HG02870 (cell line): ENCODE measurements around the gene UBE2E2.

ENCODE experiments used
- ATAC-seq: cut with Tn5 transposase; IDR thresholded peaks from one replicate; pipeline ENCODE4 v1.9.1; 2021; ENCODE audit warnings: mild to moderate bottlenecking, moderate library complexity; ENCODE audit not compliant: unreplicated experiment

UBE2E2 gene

GRCh38 chr3:23192816-23193215 is 10.3 kb upstream of the UBE2E2 start:
- no peak for ATAC-seq

DNA sequence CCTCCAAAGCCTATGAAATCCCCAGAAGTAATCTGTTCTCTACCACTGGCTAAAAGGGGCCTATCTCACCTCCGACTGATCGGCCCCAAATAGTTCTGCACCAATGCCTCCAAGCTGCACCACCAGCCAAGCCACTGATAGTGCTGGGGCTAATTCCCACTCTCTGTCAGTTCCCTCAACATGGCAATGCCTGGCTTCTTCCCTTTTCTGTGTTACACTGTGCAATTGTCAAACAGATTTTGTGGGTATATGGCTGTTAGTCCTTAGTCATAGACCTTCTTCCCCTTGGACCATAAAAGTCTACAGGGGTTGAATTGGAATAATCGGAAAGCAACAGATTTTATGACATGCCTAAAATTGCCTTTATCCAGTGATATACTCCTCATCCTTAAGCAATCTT is 9.3 kb upstream of the UBE2E2 start:
- no peak for ATAC-seq

- ATAC-seq = no peak
These were observed 4.3 kb upstream of the UBE2E2 start for GRCh38 chr3:23198801-23199200.

GRCh38 chr3:23199649-23200048 is 3.5 kb upstream of the UBE2E2 start:
- ATAC-seq = no peak

- ATAC-seq = no peak
These were observed 1.8 kb upstream of the UBE2E2 start for GRCh38 chr3:23201154-23201838.

DNA sequence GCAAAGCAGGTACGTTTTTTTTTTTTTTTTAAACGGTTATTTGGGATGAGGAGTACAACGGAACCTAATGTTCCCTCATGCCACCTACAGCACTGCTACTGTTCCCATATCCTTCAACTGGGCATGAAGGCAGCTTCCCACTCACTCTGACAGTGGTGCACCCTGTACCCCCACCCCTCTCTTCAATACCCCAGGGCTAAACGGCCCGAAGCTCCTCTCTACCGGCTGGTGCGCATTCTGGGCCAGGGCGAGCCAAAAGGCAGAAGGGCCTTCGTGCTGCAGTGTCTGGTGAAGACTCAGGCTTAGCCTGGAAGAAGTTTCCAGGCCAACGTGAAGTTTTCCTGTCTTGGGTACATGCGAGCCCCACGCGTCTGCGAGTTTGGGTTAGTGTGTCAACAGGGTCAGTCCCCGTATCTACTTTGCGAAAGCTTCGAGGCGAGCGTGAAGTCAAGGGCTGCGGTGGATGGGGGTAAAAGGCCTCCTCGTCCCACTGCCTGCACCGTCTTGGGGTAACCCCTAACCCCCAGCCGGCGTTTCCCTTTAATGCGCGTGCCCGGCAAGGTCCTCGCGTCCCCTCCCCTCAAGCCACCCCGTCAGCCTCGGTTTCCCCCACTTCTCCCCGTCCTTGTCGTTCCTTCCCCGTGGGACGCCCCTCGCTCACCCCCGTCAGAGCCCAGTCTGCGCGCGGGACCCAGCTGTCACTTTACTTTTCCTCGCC is 765 bp upstream of the UBE2E2 start:
- ATAC-seq = peak; percentile 26

- peak; percentile 11 for ATAC-seq
These were observed 692 bp downstream of the UBE2E2 start for GRCh38 chr3:23203708-23204330.

DNA sequence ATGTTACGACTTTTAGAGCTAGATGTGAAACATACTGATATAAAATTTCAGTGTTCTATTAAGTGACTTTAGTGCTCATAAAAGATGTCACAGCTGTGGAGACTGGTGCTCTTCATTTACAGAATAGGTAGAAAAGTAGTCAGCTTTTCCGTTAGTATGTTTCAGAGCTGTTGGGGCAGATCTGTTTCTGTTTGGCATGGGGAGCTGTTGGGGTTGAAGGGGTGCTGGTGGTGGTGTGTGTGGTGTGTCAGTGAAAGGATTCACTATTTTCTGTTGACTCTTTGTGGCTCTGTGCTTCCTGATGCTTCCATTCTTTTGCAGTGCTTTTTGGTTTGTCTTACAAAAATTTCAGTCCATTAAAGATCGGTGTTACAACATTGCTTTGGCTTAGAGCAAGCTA is 3.2 kb downstream of the UBE2E2 start:
- ATAC-seq = no peak

DNA sequence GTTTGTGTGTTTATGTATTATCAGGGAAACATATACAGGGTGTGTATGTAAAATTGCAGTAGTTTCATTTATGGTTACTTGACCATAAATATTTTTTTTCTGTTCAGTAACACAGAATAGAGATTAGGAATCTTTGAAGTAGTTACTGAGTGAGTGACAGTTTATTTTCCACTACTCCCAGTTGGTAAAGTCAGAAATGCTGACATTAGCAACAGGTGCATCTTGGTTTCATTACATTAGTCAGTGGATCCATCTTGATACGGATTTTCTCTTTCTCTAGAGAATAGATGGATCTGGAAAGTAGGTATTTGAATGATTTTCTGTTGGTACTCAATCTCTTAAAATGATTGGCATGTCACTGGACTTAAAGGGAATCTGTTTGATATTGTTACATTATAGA is 6.0 kb downstream of the UBE2E2 start:
- no peak for ATAC-seq

- no peak for ATAC-seq
These were observed 6.8 kb downstream of the UBE2E2 start for GRCh38 chr3:23209747-23210487.

DNA sequence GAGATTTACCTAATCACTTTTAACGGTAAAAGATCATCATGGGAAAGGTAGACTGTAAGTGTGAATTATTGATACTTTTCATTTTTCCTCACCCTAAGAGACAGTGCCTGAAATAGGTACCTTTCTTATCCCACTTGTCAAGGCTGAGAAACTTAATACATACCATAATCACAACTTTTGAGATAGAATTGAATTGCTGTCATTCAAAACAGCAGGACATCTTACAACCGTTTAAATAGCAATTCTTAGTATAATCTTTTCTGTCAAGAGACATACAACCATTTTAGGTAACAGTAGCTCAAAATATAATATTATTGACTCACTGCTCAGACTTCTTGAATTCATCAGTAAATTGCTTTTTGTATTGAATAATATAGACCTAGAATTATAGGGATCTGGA is 10.7 kb downstream of the UBE2E2 start:
- ATAC-seq = no peak

- ATAC-seq = no peak
These were observed 14.9 kb downstream of the UBE2E2 start for GRCh38 chr3:23217872-23218554.

GRCh38 chr3:23219117-23219516 is 16.0 kb downstream of the UBE2E2 start:
- peak; percentile 40 for ATAC-seq

DNA sequence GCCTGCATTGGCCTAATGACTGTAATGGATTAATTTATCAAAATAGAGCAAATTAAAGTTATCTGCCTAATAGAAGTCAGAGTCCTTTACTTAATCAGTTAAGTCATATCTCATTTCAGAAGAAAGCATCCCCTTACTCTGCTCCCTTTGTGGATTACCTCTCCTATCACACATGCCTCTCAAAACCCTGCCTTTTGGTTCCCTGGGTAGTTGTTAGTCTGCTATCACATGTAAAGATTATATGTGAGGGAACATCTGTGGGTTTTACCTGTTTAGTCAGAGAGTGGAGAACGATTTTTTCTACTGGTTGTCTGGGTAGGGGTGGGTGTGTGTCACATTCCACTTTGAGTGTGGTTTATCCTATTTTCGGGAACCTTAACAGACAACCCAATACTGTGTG is 16.4 kb downstream of the UBE2E2 start:
- ATAC-seq = peak; percentile 35

DNA sequence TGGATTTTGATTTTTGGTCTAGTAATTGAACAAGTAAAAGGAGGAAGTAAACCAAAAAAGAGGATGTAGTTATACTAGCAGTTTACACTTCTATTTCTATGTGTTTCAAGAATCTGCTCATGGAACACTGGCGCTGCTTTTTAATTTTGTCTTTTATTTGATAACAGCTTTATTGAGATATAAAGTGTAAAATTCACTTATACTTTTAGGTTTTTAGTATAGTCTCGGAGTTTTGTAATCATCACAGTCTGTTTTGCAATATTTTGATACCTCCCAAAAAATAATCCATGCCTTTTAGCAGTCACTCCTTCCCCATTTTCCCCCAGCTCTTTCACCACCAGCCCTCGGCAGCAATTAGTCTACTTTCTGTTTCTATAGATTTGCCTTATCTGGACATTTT is 18.0 kb downstream of the UBE2E2 start:
- ATAC-seq = no peak

DNA sequence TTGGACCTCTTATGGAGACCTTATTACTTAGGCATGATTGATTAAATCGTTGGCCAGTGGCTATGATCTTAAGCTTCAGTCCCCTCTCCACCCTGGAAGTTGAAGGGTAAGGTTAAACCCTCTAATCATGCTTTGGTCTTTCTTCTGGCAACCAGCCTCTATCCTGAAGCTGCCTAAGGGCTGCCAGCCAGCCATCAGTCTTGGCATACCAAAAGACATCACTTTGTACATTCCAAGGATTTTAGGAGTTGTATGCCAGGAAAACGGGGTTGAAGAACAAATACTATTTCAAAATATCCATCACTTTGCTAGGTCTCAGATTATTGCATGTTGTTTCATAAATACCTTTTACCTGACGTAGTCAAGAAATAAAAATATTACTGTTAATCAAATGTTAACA is 28.9 kb downstream of the UBE2E2 start:
- no peak for ATAC-seq

DNA sequence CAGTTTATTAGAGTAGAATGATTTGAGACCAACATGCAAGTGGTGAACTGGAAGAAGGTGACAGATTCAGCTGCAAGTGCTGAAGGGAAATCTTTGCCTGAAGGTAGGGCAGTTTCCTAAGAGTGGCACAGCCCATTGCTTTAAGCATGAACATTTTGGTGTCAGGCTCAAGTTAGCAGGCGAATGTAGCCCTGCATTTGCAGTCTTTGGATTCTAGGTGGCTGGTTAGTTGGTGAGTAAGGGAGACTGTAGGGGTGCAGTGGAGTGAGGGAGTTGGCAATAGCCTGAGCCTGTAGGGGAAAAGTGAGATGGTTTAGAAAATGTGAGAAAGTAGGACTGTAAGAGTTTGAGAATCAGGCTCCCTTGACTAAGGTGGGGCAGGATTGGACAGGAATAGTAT is 29.7 kb downstream of the UBE2E2 start:
- ATAC-seq = no peak

DNA sequence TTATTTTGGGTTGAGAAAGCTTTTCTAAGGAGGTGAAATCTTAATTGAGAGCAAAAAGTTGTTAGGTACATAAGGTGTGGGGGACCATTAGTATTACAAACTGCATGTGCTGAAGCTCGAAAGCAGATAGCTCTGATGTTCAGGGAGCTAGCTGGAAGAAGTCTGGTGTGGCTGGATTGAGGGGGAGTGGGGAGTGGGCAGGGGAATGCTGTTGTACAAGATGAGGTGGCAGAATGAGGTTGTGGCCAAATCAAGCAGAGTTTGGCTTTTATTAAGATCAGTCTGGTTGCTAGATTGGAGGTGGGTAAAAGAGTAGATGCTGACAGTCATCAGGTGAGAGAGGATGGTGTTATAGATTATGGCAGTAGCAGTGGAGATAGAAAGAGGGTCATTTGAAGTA is 32.1 kb downstream of the UBE2E2 start:
- ATAC-seq = no peak

GRCh38 chr3:23236890-23237289 is 33.8 kb downstream of the UBE2E2 start:
- no peak for ATAC-seq

GRCh38 chr3:23238156-23238555 is 35.0 kb downstream of the UBE2E2 start:
- no peak for ATAC-seq

DNA sequence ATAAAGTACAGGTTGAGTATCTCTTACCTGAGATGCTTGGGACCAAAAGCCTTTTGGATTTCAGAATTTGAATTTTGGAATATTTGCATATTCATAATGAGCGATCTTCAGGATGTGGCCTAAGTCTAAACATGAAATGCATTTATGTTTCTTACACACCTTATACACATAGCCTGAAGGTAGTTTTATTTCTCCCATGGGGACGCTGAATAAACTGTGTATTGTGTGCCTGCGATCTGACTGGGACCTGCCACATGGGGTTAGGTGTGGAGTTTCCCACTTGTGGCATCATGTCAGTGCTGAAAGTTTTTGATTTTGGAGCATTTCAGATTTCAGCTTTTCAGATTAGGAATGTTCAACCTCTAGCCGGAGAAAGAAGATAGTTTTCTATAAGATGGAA is 35.5 kb downstream of the UBE2E2 start:
- no peak for ATAC-seq
